GM18907 (cell line): ENCODE data around the gene ERGIC2.
"Not testable (repeated sequence)": the region's sequence is repeated elsewhere in the genome, so short reads cannot be mapped to it uniquely, and the experiment has no call there.

Experiments
- ATAC-seq: cut with Tn5 transposase; IDR thresholded peaks from one replicate; pipeline ENCODE4 v1.9.1; 2021; ENCODE audit warnings: mild to moderate bottlenecking, moderate library complexity; ENCODE audit not compliant: unreplicated experiment

The ERGIC2 gene

GRCh38 chr12:29306266-29306665, 74.7 kb downstream of the ERGIC2 start:
- no peak for ATAC-seq

- ATAC-seq = no peak
Observed at GRCh38 chr12:29304388-29304787, 76.6 kb downstream of the ERGIC2 start.

GRCh38 chr12:29301114-29301513, 79.9 kb downstream of the ERGIC2 start:
- no peak for ATAC-seq

GRCh38 chr12:29299633-29300032, 81.3 kb downstream of the ERGIC2 start:
- no peak for ATAC-seq

GRCh38 chr12:29291226-29291625, 89.7 kb downstream of the ERGIC2 start:
- no peak for ATAC-seq

- ATAC-seq = not testable (repeated sequence)
Observed at GRCh38 chr12:29290475-29290874, 90.5 kb downstream of the ERGIC2 start.

GRCh38 chr12:29288031-29288430, 92.9 kb downstream of the ERGIC2 start:
- no peak for ATAC-seq

- ATAC-seq = no peak
Observed at GRCh38 chr12:29287622-29288021, 93.3 kb downstream of the ERGIC2 start.
